Stimulated activated CD8-positive, alpha-beta memory T cell treated with anti-CD3 and anti-CD28 coated beads, Interleukin-7, amount 100 ng/mL, for 4 hours (primary cell): Measurements from ENCODE around the gene PCDHA1.

Source experiments
- DNase-seq, 2 donors: peaks; one replicate each; pipeline ENCODE4 v3.0.0-alpha.2; 2020; ENCODE audit warnings: low read depth in 2 of 2

The PCDHA1 gene

GRCh38 chr5:140923601-140924000 lies 137.7 kb downstream of the PCDHA1 start:
- no peak for DNase-seq

DNA sequence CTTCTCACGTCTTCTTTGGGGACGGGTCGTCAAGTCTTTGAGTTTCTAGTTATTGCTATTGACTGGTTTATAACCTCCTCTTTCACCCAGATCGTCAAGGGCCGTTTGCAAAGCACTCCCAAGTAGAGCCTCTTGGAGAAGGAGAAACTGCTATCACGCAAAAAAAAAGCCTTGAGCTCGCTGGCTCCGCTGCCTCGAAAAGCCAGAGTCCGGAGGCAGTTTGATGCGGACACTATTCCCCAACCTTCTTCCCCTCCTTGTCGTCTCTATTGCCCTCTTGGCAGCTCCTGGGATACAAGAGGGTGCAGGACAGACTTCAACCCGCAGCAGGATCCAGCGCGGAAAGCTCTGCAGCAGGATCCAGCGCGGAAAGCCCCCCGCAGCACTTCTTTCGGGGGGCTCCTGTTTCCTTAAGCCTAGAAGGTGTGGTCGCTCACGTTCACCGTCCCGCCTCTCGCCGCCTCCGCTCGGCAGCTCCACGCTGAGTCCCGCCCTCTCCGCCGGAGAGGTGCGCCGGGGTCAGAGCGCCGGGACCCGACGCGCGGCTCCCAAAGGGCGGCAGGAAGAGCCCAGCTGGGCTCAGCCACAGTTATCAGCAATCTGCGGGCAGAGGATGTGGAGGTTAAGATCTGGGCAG lies 140.0 kb downstream of the PCDHA1 start, which contains the start of gene PCDHAC1:
TSS of gene PCDHAC1 (plus strand) at position 494 of the 637 bp plus-strand sequence. CDS start 594 bp downstream, outside the sequence.
- no peak for DNase-seq

GRCh38 chr5:140926443-140927227 lies 140.7 kb downstream of the PCDHA1 start:
- DNase-seq: no peak

DNA sequence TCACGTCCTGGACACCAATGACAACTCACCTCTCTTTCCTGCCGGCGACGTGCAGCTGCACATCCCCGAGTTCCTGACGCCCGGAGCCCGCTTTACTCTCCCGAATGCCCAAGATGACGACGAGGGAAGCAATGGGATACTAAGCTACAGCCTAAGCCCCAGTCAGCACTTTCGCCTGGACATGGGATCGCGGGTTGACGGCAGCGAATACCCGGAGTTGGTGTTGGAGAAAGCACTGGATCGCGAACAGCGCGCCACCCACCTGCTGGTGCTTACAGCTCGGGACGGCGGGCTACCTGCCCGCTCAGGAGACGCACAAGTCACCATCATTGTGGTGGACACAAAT lies 141.3 kb downstream of the PCDHA1 start:
- DNase-seq: no peak

DNA sequence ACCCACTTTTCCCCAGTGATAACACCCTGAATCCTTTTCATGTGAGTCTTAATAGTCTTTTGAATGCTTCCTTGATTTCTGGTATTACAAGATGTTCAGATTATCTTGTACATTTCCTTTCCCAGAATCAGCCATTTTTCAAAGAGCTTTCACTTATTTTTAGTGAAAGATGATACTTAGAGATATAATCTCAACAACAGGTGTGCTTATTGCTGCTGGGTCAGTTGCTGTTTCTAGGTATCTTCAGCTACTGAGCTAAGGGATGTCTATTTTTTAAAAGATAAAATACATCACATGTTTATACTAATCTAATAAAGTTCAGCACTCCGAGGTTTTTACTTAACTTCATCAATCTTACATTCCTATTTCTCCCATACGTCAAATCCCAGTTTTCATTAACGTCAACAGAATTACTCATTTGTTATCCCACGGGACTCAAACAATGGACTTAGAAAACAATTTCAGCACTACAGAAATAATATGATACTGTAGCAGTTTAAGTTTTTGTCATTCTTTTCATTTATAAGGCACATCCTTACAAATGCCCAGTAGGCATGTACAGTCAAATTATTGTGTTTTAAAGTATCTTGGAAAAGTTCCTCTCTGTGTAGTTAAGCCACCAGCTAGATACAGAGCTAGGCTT lies 149.1 kb downstream of the PCDHA1 start:
- DNase-seq: no peak

DNA sequence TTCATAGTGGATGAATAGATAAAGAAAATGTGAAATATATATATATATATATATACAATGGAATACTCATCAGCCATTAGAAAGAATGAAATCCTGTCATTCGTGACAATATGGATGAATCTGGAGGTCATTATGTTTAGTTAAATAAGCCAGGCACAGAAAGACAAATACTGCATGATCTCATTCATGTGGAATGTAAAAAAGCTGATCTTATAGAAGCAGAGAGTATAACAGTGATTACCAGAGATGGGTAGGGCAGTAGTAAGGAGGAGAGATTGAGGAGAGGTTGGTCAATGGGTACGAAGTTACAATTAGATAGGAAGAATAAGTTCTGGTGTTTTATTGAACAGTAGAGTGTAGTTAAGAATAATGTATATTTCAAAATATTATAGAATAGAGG lies 160.6 kb downstream of the PCDHA1 start:
- no peak for DNase-seq

GRCh38 chr5:140951636-140952035 lies 165.7 kb downstream of the PCDHA1 start:
- no peak for DNase-seq

GRCh38 chr5:140953234-140953633 lies 167.3 kb downstream of the PCDHA1 start:
- no peak for DNase-seq

DNA sequence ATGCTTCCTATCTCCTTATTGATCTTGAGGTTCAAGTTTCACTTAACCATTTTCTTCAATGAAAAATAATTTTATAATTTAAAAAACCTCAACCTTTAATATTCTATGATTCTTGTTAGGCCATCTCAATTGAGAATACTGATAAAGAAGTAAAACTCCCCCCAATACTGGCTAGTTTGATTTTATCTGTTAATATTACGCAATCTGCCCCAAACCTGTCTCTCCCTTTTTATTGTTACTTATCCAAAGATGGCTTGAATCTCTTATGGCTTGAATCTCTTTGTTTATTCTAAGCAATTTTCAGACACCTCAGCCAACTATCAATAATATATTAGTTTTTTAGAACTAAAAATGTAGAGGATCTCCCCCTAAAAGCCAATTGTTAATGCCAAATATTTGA lies 176.2 kb downstream of the PCDHA1 start:
- DNase-seq: no peak

GRCh38 chr5:140964356-140964755 lies 178.4 kb downstream of the PCDHA1 start:
- DNase-seq: no peak

DNA sequence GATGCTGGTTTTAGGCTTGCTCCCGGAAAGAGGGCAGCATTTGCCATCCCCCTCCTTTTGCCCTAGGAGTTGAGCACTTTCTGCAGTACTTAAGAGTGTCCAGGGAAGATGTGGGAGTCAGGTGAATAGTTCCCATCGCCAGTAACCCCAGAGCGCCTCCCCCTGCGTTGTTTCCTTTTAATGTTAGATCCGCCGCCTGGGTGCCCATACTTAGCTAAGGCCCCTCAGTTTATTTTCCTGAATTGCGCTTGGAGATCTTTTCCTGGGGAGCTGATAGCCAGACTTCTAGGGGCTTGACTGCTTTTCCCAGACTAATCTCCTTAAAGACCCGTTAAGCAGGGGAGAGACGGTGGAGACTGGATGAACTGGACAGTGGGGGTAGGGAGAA lies 180.0 kb downstream of the PCDHA1 start:
- DNase-seq: no peak

DNA sequence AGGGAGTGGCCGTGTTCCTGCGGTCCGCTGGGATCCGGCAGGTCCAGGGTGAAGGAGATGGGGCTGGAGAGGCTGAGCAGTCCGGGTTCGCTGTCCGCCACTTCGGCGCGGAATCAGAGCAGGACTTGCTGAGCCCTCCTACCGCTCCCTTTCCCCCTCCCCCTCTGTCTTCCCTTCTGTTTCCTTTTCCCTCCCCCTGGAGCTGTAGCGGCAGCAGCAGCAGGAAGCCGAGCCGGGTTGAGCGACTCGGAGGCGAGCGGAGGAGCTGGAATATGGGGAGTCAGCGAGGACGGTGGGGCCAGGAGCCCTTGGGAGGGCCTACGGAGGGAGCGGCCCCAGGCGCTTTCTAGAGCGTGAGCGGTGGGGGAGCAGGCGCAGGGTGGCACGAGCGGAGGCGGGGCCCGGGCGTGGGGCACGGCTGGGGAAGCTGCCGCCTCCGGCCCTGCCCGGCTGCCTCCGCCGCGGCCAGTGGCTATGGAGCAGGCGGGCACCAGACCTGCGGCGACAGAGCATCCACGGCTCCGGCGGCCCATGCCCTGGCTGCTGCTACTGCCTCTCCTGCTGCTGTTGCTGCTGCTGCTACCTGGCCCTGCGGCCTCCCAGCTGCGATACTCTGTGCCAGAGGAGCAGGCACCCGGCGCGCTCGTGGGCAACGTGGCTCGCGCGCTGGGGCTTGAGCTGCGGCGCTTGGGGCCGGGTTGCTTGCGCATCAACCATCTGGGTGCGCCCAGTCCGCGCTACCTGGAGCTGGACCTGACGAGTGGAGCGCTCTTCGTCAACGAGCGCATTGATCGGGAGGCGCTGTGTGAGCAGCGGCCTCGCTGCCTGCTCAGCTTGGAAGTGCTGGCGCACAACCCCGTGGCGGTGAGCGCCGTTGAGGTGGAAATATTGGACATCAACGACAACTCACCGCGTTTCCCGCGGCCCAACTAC lies 180.6 kb downstream of the PCDHA1 start, which contains the start of gene PCDHAC2:
TSS of gene PCDHAC2 (plus strand) at position 184 of the 933 bp plus-strand sequence. CDS start at position 475, 291 bp downstream.
- no peak for DNase-seq

DNA sequence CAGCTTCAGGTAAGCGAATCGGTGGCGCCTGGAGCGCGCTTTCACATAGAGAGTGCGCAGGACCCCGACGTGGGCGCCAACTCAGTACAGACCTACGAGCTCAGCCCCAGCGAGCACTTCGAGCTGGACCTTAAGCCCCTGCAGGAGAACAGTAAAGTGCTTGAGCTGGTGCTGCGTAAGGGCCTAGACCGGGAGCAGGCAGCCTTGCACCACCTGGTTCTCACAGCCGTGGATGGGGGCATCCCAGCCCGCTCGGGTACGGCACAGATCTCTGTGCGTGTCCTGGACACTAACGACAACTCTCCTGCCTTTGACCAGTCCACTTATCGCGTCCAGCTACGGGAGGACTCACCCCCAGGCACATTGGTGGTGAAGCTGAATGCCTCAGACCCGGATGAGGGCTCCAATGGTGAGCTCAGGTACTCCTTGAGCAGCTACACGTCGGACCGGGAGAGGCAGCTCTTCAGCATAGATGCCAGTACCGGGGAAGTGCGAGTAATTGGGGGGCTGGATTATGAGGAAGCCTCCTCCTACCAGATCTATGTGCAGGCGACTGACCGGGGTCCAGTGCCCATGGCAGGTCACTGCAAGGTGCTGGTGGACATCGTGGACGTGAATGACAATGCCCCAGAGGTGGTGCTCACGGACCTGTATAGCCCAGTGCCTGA lies 181.4 kb downstream of the PCDHA1 start:
- no peak for DNase-seq

- DNase-seq: no peak
Measured at GRCh38 chr5:140969880-140970279, 183.9 kb downstream of the PCDHA1 start.

- no peak for DNase-seq
Measured at GRCh38 chr5:140973550-140973949, 187.6 kb downstream of the PCDHA1 start.

DNA sequence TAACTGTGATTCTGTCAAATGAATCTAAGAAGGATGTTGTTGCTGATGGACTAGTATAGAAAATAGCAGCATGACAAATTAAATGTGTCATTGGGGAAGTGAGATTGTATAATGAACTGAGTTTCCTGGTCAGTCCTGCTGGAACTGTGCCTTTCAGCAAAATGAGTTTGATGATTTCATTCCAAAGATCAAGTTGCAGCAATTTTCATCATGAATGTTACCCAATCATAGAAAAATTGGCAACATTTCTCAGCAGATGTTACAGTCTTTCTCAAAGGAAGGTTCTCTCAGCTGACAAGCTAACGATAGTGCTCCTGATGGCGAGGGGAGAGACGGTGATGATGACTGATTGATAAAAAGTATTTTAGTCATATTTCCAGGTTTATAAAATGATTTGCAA lies 191.1 kb downstream of the PCDHA1 start:
- no peak for DNase-seq

DNA sequence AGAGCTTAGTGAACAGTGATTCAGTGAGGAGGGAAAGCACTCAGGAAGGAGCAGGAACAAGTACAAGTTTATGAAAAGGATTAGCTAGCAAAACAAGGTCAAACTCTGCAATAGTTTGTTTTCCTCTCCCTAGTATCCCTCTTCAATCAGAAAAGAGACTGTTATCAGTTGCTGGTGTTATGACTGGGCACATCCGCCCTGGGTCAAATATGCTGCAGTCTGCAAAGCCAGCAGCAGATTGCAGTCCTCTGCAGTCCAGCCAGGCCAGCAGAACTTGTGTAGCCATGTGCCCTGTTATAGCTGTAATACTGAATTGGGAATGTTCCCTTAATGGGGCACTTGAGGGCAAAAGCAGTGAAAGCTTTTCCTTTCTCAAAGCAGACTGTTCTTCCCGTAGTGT lies 192.3 kb downstream of the PCDHA1 start:
- no peak for DNase-seq

DNA sequence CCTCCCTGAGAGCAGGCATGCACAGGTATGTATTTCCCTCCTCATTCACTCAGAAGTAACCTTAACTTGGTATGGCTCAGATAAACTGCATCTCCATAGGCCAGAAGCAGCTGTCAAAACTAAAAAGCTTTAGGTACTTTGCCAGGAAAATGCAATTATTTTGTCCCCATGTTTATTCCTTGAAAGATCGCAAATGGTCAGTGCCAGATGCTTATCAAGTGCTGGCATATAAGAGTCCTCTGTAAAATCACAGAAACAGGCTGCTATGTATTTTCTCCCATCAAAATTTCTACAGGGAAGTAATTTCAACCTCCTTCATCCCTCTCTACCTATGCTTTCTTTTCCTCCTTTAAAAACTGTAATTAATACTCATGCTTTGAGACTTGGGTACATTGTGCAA lies 193.0 kb downstream of the PCDHA1 start:
- DNase-seq: no peak

DNA sequence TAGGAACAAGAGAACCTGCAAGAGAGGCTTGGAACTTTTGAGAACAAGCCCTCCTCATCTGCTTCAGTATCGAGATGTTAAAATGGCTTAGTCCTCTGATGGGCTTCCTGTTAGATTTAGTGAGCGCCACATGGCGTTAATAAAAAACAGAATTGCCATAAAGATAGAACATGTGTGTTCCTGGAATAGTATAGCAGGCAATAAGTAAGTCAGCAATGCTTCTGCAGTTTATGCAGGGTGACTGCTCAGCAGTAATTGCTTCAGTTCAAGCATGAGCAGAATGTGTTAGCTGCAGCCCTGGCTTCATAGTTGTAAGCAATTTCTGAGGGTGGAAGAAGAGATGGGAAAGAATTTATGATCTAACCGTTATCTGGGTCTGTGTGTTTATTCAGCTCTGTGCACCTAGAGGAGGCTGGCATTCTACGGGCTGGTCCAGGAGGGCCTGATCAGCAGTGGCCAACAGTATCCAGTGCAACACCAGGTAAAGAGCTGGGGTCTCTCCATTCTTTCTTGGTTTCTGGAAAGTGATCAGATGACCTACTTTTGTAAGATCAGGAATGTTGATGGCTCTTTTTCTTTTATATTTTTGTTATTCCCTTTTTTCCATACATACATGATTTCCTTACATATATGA lies 196.3 kb downstream of the PCDHA1 start:
- DNase-seq: no peak

- DNase-seq: no peak
Measured at GRCh38 chr5:140986117-140986521, 200.2 kb downstream of the PCDHA1 start.

DNA sequence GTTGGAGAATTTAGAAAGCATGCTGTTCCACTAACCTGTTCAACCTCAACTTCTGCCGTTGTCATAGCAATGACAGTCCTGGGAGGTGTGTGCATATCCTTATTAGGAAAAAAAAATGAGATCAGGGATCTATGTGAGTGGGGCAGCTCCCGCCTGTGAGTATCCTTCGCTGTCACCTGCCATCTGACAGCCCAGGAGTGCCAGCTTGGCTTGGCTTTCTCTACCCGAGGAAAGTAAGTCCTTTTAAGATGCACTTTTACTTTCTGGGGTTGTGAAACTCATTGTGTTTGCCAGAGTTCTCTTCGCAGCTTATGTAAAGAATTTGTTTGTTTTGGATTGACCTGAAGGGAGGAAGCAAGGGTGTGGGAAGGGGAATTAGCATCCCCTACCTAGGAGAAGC lies 202.2 kb downstream of the PCDHA1 start:
- no peak for DNase-seq
